ENCODE results near the gene CD274. TPM values are rescaled to one million over a fixed set of nuclear protein-coding genes. Genes with fewer than 3 reads are reported as not detected.
"Not testable (repeated sequence)": the region's sequence is repeated elsewhere in the genome, so short reads cannot be mapped to it uniquely, and the experiment has no call there.

CD274 gene
- total RNA-seq, 4 donors from 2014 or later = 0.90 to 10.2 (median 5.7) TPM

DNA sequence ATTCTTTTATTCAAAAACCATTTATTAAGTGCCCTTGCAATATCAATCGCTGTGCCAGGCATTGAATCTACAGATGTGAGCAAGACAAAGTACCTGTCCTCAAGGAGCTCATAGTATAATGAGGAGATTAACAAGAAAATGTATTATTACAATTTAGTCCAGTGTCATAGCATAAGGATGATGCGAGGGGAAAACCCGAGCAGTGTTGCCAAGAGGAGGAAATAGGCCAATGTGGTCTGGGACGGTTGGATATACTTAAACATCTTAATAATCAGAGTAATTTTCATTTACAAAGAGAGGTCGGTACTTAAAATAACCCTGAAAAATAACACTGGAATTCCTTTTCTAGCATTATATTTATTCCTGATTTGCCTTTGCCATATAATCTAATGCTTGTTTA, 18.5 kb downstream of the CD274 start:
- TF ChIP-seq POLR2A (IDR thresholded peaks at IDR 0.05) = no peak
- TF ChIP-seq, protein P1, sequence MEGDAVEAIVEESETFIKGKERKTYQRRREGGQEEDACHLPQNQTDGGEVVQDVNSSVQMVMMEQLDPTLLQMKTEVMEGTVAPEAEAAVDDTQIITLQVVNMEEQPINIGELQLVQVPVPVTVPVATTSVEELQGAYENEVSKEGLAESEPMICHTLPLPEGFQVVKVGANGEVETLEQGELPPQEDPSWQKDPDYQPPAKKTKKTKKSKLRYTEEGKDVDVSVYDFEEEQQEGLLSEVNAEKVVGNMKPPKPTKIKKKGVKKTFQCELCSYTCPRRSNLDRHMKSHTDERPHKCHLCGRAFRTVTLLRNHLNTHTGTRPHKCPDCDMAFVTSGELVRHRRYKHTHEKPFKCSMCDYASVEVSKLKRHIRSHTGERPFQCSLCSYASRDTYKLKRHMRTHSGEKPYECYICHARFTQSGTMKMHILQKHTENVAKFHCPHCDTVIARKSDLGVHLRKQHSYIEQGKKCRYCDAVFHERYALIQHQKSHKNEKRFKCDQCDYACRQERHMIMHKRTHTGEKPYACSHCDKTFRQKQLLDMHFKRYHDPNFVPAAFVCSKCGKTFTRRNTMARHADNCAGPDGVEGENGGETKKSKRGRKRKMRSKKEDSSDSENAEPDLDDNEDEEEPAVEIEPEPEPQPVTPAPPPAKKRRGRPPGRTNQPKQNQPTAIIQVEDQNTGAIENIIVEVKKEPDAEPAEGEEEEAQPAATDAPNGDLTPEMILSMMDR (IDR thresholded peaks at IDR 0.05) = no peak
- intact Hi-C loops (cut with DNase I; ENCODE audit: low total_unique reads) = no loop called here

DNA sequence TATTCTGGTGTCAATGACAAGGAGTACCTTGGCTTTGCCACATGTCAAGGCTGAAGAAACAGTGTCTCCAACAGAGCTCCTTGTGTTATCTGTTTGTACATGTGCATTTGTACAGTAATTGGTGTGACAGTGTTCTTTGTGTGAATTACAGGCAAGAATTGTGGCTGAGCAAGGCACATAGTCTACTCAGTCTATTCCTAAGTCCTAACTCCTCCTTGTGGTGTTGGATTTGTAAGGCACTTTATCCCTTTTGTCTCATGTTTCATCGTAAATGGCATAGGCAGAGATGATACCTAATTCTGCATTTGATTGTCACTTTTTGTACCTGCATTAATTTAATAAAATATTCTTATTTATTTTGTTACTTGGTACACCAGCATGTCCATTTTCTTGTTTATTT, 19.8 kb downstream of the CD274 start:
- H3K27ac ChIP-seq = no peak overlapping the region
- no peaks in the 10 kb centered on the region for H3K4me1 ChIP-seq
- no peak for DNase-seq
- no peak overlapping the region for H3K4me3 ChIP-seq
- intact Hi-C loops (cut with DNase I; ENCODE audit: low total_unique reads) = no loop called here
- TF ChIP-seq, protein P1 (IDR thresholded peaks at IDR 0.05) = no peak
- TF ChIP-seq POLR2A (IDR thresholded peaks at IDR 0.05) = no peak
- H3K36me3 ChIP-seq = no peaks in the 10 kb centered on the region
- H3K9me3 ChIP-seq = no peaks in the 10 kb centered on the region
- no peaks in the 10 kb centered on the region for H3K27me3 ChIP-seq

More for the DNA sequence above, 18.5 kb downstream of the CD274 start:
- no peak for DNase-seq
- Histone ChIP-seq H3K4me1 (no peaks in the 10 kb centered on the region), H3K27me3 (no peaks in the 10 kb centered on the region), H3K9me3 (no peaks in the 10 kb centered on the region), H3K27ac (no peak overlapping the region), H3K36me3 (no peaks in the 10 kb centered on the region), H3K4me3 (no peak overlapping the region)

DNA sequence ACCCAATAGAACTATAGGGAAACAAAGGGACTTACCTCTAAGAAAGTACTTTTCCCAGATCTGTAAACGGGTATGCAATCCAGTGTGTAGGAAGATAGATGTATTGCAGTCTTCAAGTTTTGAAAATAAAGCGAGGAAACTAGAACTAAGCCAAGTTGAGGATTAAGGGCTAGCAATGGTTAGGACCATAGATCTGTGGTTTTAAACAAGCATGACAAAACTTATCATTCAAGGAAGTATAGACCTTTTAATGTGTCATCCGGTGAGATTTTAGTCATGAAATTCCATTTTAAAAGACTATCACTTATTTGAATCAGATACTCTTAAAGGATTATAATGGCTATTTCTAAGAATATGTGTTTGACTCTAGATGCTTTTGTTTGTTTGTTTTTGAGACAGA, 20.5 kb downstream of the CD274 start:
- DNase-seq = no peak
- H3K9me3 ChIP-seq = no peaks in the 10 kb centered on the region
- H3K27ac ChIP-seq = no peak overlapping the region
- H3K4me1 ChIP-seq = no peaks in the 10 kb centered on the region
- intact Hi-C loops (cut with DNase I; ENCODE audit: low total_unique reads) = no loop called here
- TF ChIP-seq POLR2A (IDR thresholded peaks at IDR 0.05) = no peak
- TF ChIP-seq, protein P1 (IDR thresholded peaks at IDR 0.05) = no peak
- no peaks in the 10 kb centered on the region for H3K36me3 ChIP-seq
- no peak overlapping the region for H3K4me3 ChIP-seq
- H3K27me3 ChIP-seq = no peaks in the 10 kb centered on the region

DNA sequence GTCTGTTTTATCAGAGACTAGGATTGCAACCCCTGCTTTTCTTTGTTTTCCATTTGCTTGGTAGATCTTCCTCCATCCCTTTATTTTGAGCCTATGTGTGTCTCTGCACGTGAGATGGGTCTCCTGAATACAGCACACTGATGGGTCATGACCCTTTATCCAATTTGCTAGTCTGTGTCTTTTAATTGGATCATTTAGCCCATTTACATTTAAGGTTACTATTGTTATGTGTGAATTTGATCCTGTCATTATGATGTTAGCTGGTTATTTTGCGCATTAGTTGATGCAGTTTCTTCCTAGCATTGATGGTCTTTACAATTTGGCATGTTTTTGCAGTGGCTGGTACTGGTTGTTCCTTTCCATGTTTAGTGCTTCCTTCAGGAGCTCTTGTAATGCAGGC, 25.3 kb downstream of the CD274 start:
- intact Hi-C loops (cut with DNase I; ENCODE audit: low total_unique reads); H3K36me3 ChIP-seq; H3K4me3 ChIP-seq; H3K4me1 ChIP-seq; H3K27ac ChIP-seq; DNase-seq; H3K9me3 ChIP-seq; H3K27me3 ChIP-seq: not testable (repeated sequence)

DNA sequence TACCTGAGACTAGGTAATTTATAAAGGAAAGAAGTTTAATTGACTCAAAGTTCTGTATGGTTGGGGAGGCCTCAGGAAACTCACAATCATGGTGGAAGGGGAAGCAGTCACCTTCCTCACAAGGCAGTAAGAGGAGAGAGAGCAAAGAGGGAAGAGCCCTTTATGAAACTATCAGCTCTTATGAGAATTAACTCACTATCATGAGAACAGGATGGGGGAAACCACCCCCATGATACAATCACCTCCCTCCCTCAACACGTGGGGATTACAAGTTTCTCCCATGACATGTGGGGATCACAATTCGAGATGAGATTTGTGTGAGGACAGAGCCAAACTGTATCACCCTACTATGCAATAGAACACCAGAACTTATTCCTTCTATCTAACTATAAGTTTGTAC, 27.9 kb downstream of the CD274 start:
- no peaks in the 10 kb centered on the region for H3K9me3 ChIP-seq
- intact Hi-C loops (cut with DNase I; ENCODE audit: low total_unique reads) = no loop called here
- H3K4me1 ChIP-seq = no peaks in the 10 kb centered on the region
- no peaks in the 10 kb centered on the region for H3K36me3 ChIP-seq
- H3K27me3 ChIP-seq = no peaks in the 10 kb centered on the region
- no peak overlapping the region for H3K27ac ChIP-seq
- no peak for DNase-seq
- no peak overlapping the region for H3K4me3 ChIP-seq
- TF ChIP-seq POLR2A (IDR thresholded peaks at IDR 0.05) = no peak
- TF ChIP-seq, protein P1 (IDR thresholded peaks at IDR 0.05) = no peak

DNA sequence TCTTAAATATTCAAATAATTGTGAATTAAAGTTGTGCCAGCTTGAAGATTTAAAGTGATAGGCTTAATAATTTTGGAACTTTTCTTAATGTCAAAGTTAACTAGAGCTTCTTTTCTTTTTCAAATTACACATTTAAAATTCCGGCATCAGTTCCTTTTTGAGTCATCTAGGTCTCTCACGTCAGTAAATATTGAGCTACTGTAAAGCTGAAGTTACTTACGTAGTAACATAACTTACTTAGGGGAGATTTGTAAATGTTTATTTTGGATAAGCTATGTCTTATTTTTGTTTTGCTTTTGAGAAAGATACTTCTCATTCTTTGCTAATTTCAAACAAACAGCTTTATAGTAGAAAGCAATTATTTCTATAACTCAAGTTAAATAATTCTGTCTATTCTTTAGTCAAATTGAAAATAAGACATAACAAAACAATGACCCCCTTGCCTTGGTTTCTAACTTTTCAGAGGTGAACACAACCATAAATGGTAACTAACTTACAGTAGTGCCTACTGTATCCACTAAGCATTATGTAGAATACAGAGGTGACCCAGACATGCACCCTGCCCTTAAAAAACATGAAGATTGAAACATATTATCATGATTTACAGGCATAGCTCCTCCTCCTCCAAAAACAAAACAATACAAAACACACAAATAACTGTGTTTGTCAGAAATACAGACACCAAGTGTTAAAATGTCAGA, 29.8 kb downstream of the CD274 start:
- no peak for DNase-seq
- Histone ChIP-seq H3K27me3 (no peaks in the 10 kb centered on the region), H3K4me3 (no peak overlapping the region), H3K36me3 (no peaks in the 10 kb centered on the region), H3K9me3 (no peaks in the 10 kb centered on the region), H3K4me1 (no peaks in the 10 kb centered on the region), H3K27ac (no peak overlapping the region)
- intact Hi-C loops (cut with DNase I; ENCODE audit: low total_unique reads) = no loop called here
- TF ChIP-seq, protein P1 (IDR thresholded peaks at IDR 0.05) = no peak
- no peak for TF ChIP-seq POLR2A (IDR thresholded peaks at IDR 0.05)
